Kidney (tissue), 14 donors: ENCODE measurements around the gene TOGARAM2. TPM values are rescaled to one million over a fixed set of nuclear protein-coding genes. Genes with fewer than 3 reads are reported as not detected.

Experiments used
- DNase-seq, 5 donors: peaks; one replicate each; pipeline ENCODE4 v3.0.0-alpha.2; 2013 to 2020
- FAIRE-seq: peaks from 2 replicates; lab custom pipeline; 2012; peaks lifted over from hg19 to GRCh38; lab: Jason Lieb, UNC
- H3K27ac ChIP-seq, 2 donors: one replicate each; pipeline ENCODE4 v1.7.0; 2013; ENCODE audit warnings: low read depth in 2 of 2, low read length in 2 of 2, inconsistent platforms in 1 of 2
- H3K27me3 ChIP-seq: one replicate; pipeline ENCODE4 v1.7.1; 2013; ENCODE audit warnings: low read length, inconsistent platforms; ENCODE audit not compliant: control insufficient read depth, insufficient read depth
- H3K36me3 ChIP-seq, 3 donors: one replicate each; pipeline versions ENCODE4 v1.7.0 to v1.7.1; 2013; ENCODE audit warnings: low read length in 3 of 3, control low read depth in 1 of 3, inconsistent platforms in 1 of 3; ENCODE audit not compliant: insufficient read depth in 3 of 3, control insufficient read depth in 2 of 3
- H3K4me1 ChIP-seq, 3 donors: one replicate each; pipeline versions ENCODE4 v1.7.0 to v1.7.1; 2013; ENCODE audit warnings: low read length in 3 of 3, inconsistent platforms in 1 of 3, low read depth in 1 of 3; ENCODE audit not compliant: control insufficient read depth in 2 of 3, insufficient read depth in 2 of 3
- H3K4me3 ChIP-seq, 3 donors: one replicate each; pipeline versions ENCODE4 v1.7.0 to v1.8.1; 2013; ENCODE audit warnings: low read length in 3 of 3, control low read depth in 1 of 3, inconsistent platforms in 1 of 3
- H3K9ac ChIP-seq, 3 donors: one replicate each; pipeline versions ENCODE4 v1.7.0 to v1.7.1; 2013; ENCODE audit warnings: low read length in 3 of 3, control low read depth in 1 of 3, inconsistent platforms in 1 of 3
- H3K9me3 ChIP-seq, 3 donors: one replicate each; pipeline versions ENCODE4 v1.7.0 to v1.7.1; 2013; ENCODE audit warnings: low read length in 3 of 3, control low read depth in 1 of 3, inconsistent platforms in 1 of 3; ENCODE audit not compliant: control insufficient read depth in 2 of 3, insufficient read depth in 1 of 3
- CTCF ChIP-seq: IDR thresholded peaks from 3 replicates; pipeline ENCODE4 v1.5.1; 2012; ENCODE audit warnings: mild to moderate bottlenecking, moderate library complexity, borderline replicate concordance; ENCODE audit not compliant: insufficient read depth; ENCODE audit errors: extremely low read depth
- intact Hi-C: fragments of 100-400 bp; cut with DNase I; formaldehyde crosslinking; loops from one replicate; pipeline ENCODE4 v1.11.1; 2022
- polyA plus RNA-seq: library from polyadenylated mRNA; stranded (reverse); fragments of 350-450 nt; fragmentation: Illumina TruSeq; extraction: RNeasy Lipid Tissue Mini Kit (QIAGEN cat#74804); gene quantifications from one replicate; pipeline ENCODE4 v1.2.3, GENCODE V29; 2014; ENCODE audit warnings: low read depth, low replicate concordance; ENCODE audit not compliant: insufficient read depth
- total RNA-seq: library from RNA; stranded (reverse); fragmentation: NEBNext Ultra II Directional; extraction: Animal tissue kit (Norgen Biotek cat#: 25700); gene quantifications from one replicate; pipeline ENCODE4 v1.2.1, GENCODE V29; 2021
- donor health status: control.
- donor health status: control.
- donor health status: control.
- donor health status: control.
- donor health status: control.
- donor health status: DM: yes; HTN: yes; CAD: no.
- donor health status: Normal renal cell carcinoma (clear cell type).

The TOGARAM2 gene
- total and polyA plus RNA-seq, 2 donors from 2014 or later, result 0.60 to 1.4 TPM

- H3K9me3 ChIP-seq, result peaks cover 0 to 4% (median 0%) of the 10 kb centered on the region in 3 donors
- H3K27me3 ChIP-seq, result no peaks in the 10 kb centered on the region
- no peak for TF ChIP-seq CTCF
- intact Hi-C loops, result no loop called here
- no peak for FAIRE-seq
- peaks cover 0 to 2% (median 0%) of the 10 kb centered on the region in 3 donors for H3K36me3 ChIP-seq
- no peak overlapping the region for H3K27ac ChIP-seq
- H3K4me1 ChIP-seq, result peaks cover 0 to 8% (median 0%) of the 10 kb centered on the region in 3 donors
- DNase-seq, result peak in 1 of 5 donors; percentile 46
- no peak overlapping the region for H3K9ac ChIP-seq
- H3K4me3 ChIP-seq, result no peak overlapping the region
Measured at GRCh38 chr2:29009270-29009669, 28.2 kb downstream of the TOGARAM2 start.

- FAIRE-seq, result no peak
- H3K9ac ChIP-seq, result no peak overlapping the region
- no peak for TF ChIP-seq CTCF
- peaks cover 0 to 8% (median 2%) of the 10 kb centered on the region in 3 donors for H3K4me1 ChIP-seq
- no peaks in the 10 kb centered on the region for H3K27me3 ChIP-seq
- H3K27ac ChIP-seq, result no peak overlapping the region
- peaks cover 0 to 4% (median 0%) of the 10 kb centered on the region in 3 donors for H3K9me3 ChIP-seq
- no peak overlapping the region for H3K4me3 ChIP-seq
- intact Hi-C loops, result no loop called here
- DNase-seq, result peak in 1 of 5 donors; percentile 66
- H3K36me3 ChIP-seq, result peaks cover 0 to 2% (median 0%) of the 10 kb centered on the region in 3 donors
Measured at GRCh38 chr2:29009711-29010677, 28.9 kb downstream of the TOGARAM2 start.

DNA sequence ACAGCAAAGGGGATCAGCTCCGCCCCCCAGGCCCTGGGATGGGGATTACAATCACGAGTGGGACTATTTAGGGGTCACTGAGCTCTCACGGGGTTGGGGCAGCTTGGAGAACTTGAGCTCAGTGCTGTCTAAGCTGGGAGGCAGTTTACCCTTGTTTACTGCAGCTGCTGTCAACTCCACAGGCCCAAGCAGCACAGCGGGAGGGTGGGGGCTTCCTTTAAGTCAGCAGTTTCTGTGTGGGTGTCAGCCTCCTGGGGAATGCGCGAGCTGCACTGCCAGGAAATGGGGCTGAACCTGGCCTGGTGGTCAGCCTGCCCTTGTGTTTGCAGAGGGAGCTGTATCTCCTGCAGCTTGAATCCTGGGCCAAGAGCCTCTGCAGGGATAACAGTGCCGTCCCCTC, 29.8 kb downstream of the TOGARAM2 start:
- peaks cover 0 to 2% (median 0%) of the 10 kb centered on the region in 3 donors for H3K9me3 ChIP-seq
- H3K4me1 ChIP-seq, result peaks cover 0 to 11% (median 8%) of the 10 kb centered on the region in 3 donors
- intact Hi-C loops, result no loop called here
- DNase-seq, result peak; percentile 48 to 87 (median 56)
- H3K36me3 ChIP-seq, result peaks cover 0 to 2% (median 0%) of the 10 kb centered on the region in 3 donors
- H3K27ac ChIP-seq, result no peak overlapping the region
- no peak for TF ChIP-seq CTCF
- no peaks in the 10 kb centered on the region for H3K27me3 ChIP-seq
- FAIRE-seq, result no peak
- no peak overlapping the region for H3K4me3 ChIP-seq
- H3K9ac ChIP-seq, result no peak overlapping the region
